ENCODE measurements around the gene DRC7. TPM values are rescaled to one million over a fixed set of nuclear protein-coding genes. Genes with fewer than 3 reads are reported as not detected.

The DRC7 gene
- total and polyA plus RNA-seq, 9 of the 15 experiments (the other 6 are each of a cell fraction or from before 2014, with no cell fraction given): 0.04 to 0.33 (median 0.12) TPM; not detected in 3

DNA sequence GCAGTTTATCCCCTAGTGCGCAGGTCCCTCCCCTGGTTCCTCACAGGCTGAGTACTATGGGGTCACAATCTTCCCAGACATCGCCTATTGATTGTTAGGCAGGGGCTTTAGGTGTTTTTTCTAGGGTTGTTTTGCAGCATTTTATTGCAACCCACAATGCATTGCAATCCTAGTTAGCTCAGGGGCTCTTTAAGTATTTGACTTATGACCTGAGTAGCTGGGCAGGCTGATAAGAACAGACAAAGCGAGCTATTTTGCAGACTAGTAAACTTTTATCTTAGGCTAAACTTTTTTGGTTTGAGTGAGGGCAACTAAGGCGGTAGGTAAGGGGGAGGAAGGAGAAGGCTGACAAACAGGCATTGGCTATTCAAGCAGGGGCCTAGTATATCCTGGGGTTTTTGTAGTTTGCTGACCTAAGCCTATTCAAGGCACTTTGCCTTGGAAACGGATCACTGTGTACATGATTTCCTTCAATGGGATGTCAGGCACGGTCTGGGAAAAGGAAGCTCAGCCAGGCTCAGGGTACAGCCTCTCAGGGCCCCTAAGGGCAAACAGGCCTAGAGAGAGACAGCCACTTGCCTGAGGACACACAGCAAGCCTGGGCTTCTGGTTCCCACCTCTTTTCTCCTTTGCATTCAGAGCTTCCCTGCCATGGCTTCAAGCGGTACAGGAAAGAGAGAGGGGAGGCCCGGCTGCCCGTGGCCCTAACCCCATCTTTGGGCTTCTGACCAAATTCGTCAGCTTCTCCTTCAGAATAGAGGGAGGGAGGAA, 6.4 kb downstream of the DRC7 start (continued):
- TF ChIP-seq NR4A1 (CRISPR knock-in tag; IDR thresholded peaks at IDR 0.05) (no peak), NR4A1 (tag; IDR thresholded peaks at IDR 0.05) (peak; percentile 56; the same call in 1 of the 2 replicates), ESRRA (IDR thresholded peaks at IDR 0.05; ENCODE audit: borderline replicate concordance, low read depth) (no peak; the same call in 1 of the 2 replicates), CREB3 (tag; conservative IDR thresholded peaks at IDR 0.05; ENCODE audit: low read depth) (0 out of 2 replicates have a peak, but pooled peaks have one; percentile 27), BRD9 (IDR thresholded peaks at IDR 0.05; ENCODE audit: low read depth, partially characterized antibody) (peak; percentile 71), TAL1 (IDR thresholded peaks at IDR 0.05) (peak; percentile 59), E4F1 (CRISPR knock-in tag; IDR thresholded peaks at IDR 0.05; ENCODE audit: borderline replicate concordance) (no peak), ZNF239 (CRISPR knock-in tag; IDR thresholded peaks at IDR 0.05) (no peak)
- TF ChIP-seq, protein P1, sequence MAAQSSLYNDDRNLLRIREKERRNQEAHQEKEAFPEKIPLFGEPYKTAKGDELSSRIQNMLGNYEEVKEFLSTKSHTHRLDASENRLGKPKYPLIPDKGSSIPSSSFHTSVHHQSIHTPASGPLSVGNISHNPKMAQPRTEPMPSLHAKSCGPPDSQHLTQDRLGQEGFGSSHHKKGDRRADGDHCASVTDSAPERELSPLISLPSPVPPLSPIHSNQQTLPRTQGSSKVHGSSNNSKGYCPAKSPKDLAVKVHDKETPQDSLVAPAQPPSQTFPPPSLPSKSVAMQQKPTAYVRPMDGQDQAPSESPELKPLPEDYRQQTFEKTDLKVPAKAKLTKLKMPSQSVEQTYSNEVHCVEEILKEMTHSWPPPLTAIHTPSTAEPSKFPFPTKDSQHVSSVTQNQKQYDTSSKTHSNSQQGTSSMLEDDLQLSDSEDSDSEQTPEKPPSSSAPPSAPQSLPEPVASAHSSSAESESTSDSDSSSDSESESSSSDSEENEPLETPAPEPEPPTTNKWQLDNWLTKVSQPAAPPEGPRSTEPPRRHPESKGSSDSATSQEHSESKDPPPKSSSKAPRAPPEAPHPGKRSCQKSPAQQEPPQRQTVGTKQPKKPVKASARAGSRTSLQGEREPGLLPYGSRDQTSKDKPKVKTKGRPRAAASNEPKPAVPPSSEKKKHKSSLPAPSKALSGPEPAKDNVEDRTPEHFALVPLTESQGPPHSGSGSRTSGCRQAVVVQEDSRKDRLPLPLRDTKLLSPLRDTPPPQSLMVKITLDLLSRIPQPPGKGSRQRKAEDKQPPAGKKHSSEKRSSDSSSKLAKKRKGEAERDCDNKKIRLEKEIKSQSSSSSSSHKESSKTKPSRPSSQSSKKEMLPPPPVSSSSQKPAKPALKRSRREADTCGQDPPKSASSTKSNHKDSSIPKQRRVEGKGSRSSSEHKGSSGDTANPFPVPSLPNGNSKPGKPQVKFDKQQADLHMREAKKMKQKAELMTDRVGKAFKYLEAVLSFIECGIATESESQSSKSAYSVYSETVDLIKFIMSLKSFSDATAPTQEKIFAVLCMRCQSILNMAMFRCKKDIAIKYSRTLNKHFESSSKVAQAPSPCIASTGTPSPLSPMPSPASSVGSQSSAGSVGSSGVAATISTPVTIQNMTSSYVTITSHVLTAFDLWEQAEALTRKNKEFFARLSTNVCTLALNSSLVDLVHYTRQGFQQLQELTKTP (IDR thresholded peaks at IDR 0.05; ENCODE audit: low read depth in 1 of 2, partially characterized antibody in 2 of 2): peak in 1 of 2 experiments; percentile 65
